ENCODE results near the gene MICA.

MICA gene

GRCh38 chr6:31359581-31359980 lies 43.8 kb upstream of the MICA start:
- Histone ChIP-seq H2AFZ (ENCODE audit: low read length) (no peak overlapping the region), H3F3A (ENCODE audit: insufficient read depth, low read length) (no peaks in the 10 kb centered on the region; the same call in 1 of the 2 replicates), H3K9me2 (replicated peaks; ENCODE audit: insufficient read depth, low read length) (no peaks in the 10 kb centered on the region), H3K36me3 (replicated peaks; ENCODE audit: insufficient read depth, low read length) (no peaks in the 10 kb centered on the region), H4K20me1 (ENCODE audit: insufficient read depth, low read length) (no peaks in the 10 kb centered on the region), H3K79me2 (ENCODE audit: low read length) (peaks cover 10% of the 10 kb centered on the region), H3K27ac (ENCODE audit: low read length) (no peak overlapping the region), H3K27me3 (replicated peaks; ENCODE audit: insufficient read depth, low read length) (no peaks in the 10 kb centered on the region), H3K4me2 (ENCODE audit: low read depth, low read length) (no peak overlapping the region), H3K9ac (ENCODE audit: low read length) (no peak overlapping the region), H3K4me1 (ENCODE audit: low read length) (no peaks in the 10 kb centered on the region), H3K4me3 (ENCODE audit: low read length) (no peak overlapping the region), H3K9me3 (replicated peaks; ENCODE audit: insufficient read depth, low read length) (no peaks in the 10 kb centered on the region)
- no peak for TF ChIP-seq CTCF (IDR thresholded peaks at IDR 0.05; ENCODE audit: low read length)
- no peak for TF ChIP-seq EZH2phosphoT487 (IDR thresholded peaks at IDR 0.05; ENCODE audit: low read length)
- TF ChIP-seq EZH2 (optimal IDR thresholded peaks at IDR 0.05; ENCODE audit: low read depth, low read length): no peak
- DNase-seq: no peak

GRCh38 chr6:31362751-31363150 lies 40.6 kb upstream of the MICA start:
- Histone ChIP-seq H3K9ac (ENCODE audit: low read length) (no peak overlapping the region), H3K9me2 (replicated peaks; ENCODE audit: insufficient read depth, low read length) (no peaks in the 10 kb centered on the region), H2AFZ (ENCODE audit: low read length) (no peak overlapping the region), H3K4me2 (ENCODE audit: low read depth, low read length) (no peak overlapping the region), H3K36me3 (replicated peaks; ENCODE audit: insufficient read depth, low read length) (no peaks in the 10 kb centered on the region), H3K9me3 (replicated peaks; ENCODE audit: insufficient read depth, low read length) (no peaks in the 10 kb centered on the region), H3K4me1 (ENCODE audit: low read length) (no peaks in the 10 kb centered on the region), H3K79me2 (ENCODE audit: low read length) (no peaks in the 10 kb centered on the region), H3K4me3 (ENCODE audit: low read length) (no peak overlapping the region), H4K20me1 (ENCODE audit: insufficient read depth, low read length) (no peaks in the 10 kb centered on the region), H3K27ac (ENCODE audit: low read length) (no peak overlapping the region), H3F3A (ENCODE audit: insufficient read depth, low read length) (no peaks in the 10 kb centered on the region; the same call in 1 of the 2 replicates), H3K27me3 (replicated peaks; ENCODE audit: insufficient read depth, low read length) (no peaks in the 10 kb centered on the region)
- TF ChIP-seq CTCF (IDR thresholded peaks at IDR 0.05; ENCODE audit: low read length) (no peak), EZH2 (optimal IDR thresholded peaks at IDR 0.05; ENCODE audit: low read depth, low read length) (no peak), EZH2phosphoT487 (IDR thresholded peaks at IDR 0.05; ENCODE audit: low read length) (no peak)
- no peak for DNase-seq

- Histone ChIP-seq H3K27ac (ENCODE audit: low read length) (no peak overlapping the region), H3K79me2 (ENCODE audit: low read length) (no peaks in the 10 kb centered on the region), H3K9ac (ENCODE audit: low read length) (no peak overlapping the region), H3K4me3 (ENCODE audit: low read length) (no peak overlapping the region), H2AFZ (ENCODE audit: low read length) (no peak overlapping the region), H3K4me2 (ENCODE audit: low read depth, low read length) (no peak overlapping the region), H3K4me1 (ENCODE audit: low read length) (no peaks in the 10 kb centered on the region), H3F3A (ENCODE audit: insufficient read depth, low read length) (no peaks in the 10 kb centered on the region), H4K20me1 (ENCODE audit: insufficient read depth, low read length) (no peaks in the 10 kb centered on the region), H3K27me3 (replicated peaks; ENCODE audit: insufficient read depth, low read length) (no peaks in the 10 kb centered on the region), H3K9me2 (replicated peaks; ENCODE audit: insufficient read depth, low read length) (no peaks in the 10 kb centered on the region), H3K36me3 (replicated peaks; ENCODE audit: insufficient read depth, low read length) (no peaks in the 10 kb centered on the region), H3K9me3 (replicated peaks; ENCODE audit: insufficient read depth, low read length) (no peaks in the 10 kb centered on the region)
- TF ChIP-seq CTCF (IDR thresholded peaks at IDR 0.05; ENCODE audit: low read length) (no peak), EZH2phosphoT487 (IDR thresholded peaks at IDR 0.05; ENCODE audit: low read length) (no peak), EZH2 (optimal IDR thresholded peaks at IDR 0.05; ENCODE audit: low read depth, low read length) (no peak)
- DNase-seq: no peak
Observed at GRCh38 chr6:31363811-31364210, 39.6 kb upstream of the MICA start.
